GOT3 (cell line): Measurements from ENCODE around the gene HS6ST1.

Source experiments
- DNase-seq: peaks from one replicate; lab custom pipeline; 2025; ENCODE audit warnings: mixed read lengths; lab: John Stamatoyannopoulos, UW

HS6ST1 gene

DNA sequence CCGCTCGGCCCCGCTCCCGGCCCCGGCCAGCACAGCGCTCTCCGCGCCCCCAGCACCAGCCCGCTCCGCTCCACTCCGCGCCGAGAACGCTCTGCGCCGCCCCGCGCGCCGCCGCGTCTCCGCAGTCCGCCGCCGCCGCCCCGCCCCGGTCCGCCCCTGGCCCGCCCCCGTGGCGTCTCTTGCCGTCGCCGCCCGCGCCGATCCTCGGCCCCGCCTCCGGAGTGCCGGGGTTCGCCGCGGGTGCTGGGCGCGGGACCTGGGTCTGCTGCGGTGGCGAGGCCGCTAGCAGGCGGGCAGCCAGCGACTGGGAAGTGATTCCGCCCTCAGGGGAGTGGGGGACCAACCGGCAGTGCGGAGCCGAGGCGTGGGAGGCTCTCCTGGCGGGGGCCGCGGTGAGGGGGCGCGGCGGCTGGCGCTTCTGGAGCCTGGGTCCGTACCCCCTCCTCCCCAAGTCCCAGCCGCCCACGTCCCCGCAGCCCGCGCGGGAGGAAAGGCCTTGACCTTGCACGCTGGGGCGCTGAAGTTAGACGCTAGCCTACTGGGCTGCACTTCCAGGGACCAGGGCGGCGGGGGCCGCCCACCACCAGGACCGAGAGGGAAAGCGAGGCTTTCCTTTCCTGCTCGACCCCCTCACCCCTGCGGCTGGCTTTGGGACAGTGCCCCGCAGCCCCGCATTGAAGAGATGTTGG lies at the start of gene HS6ST1:
TSS of gene HS6ST1 (minus strand) at position 93 of the 689 bp plus-strand sequence. CDS start 305 bp downstream, outside the sequence.
- DNase-seq, result peak; percentile 36

GRCh38 chr2:128367601-128368359 lies 49.1 kb upstream of the HS6ST1 start:
- DNase-seq, result no peak

DNA sequence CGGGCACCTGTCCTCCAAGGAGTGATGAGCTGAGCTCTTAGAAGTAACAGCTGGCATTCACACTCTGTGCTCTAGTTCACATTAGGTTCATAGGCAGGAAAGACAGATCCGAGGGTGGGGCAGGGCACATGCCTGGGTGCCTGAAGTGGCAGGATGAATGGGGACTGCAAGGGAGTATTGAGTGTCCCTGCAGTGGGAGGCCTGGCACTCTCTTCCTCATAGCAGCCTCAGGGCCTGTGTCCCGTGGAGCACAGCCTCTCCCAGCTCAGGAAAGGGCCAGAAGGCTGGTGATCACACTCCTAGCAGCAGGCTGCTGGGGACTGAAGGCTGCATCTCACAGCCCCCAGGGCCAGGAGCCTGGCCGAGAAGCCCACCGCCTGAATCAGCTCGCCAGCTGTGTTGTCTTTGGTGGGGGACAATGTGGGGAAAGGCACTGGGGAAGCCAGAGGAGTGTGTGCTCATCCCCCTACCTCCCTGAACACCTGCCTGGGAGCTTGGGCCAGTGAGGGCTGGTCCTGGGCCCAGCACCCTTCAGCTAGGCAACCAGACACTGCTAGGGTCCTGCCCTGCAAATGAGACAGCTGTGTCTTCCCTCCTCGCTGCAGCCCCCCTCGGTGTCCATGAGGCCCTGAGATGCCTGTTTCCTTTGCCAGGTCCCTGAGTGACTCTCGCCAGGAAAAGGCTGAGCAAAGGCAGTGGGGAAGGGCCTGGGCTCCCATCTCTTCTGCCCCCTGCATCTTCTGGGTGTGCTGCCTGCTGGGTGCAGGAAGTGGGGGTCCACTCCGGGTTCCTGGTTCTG lies 48.2 kb upstream of the HS6ST1 start:
- no peak for DNase-seq

GRCh38 chr2:128365217-128365905 lies 46.7 kb upstream of the HS6ST1 start:
- DNase-seq, result no peak

GRCh38 chr2:128364441-128364911 lies 45.8 kb upstream of the HS6ST1 start:
- DNase-seq, result no peak

DNA sequence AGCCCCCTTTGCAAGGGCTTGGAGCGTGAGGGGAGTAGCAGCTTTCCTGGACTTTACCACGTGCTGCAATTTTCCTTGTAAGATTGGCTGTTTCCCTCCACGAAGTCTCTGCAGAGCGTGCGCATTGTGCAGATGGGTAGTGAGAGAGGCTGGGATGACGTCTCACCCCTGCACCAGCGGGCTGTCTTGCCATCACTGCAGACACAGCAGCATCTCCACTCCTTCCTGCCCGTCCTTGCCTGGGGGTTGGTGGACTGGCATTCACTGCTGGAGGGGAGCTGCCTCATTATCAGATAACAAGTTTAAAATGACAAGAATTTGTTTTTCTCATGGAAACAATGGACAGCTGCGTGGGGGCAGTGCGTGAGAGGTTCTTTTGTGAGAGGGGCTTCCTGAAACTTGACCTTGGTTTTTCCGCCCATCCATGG lies 45.3 kb upstream of the HS6ST1 start:
- no peak for DNase-seq

- no peak for DNase-seq
Observed at GRCh38 chr2:128362889-128363228, 44.2 kb upstream of the HS6ST1 start.

GRCh38 chr2:128362176-128362888 lies 43.7 kb upstream of the HS6ST1 start:
- no peak for DNase-seq

- DNase-seq, result no peak
Observed at GRCh38 chr2:128361376-128362131, 42.9 kb upstream of the HS6ST1 start.

DNA sequence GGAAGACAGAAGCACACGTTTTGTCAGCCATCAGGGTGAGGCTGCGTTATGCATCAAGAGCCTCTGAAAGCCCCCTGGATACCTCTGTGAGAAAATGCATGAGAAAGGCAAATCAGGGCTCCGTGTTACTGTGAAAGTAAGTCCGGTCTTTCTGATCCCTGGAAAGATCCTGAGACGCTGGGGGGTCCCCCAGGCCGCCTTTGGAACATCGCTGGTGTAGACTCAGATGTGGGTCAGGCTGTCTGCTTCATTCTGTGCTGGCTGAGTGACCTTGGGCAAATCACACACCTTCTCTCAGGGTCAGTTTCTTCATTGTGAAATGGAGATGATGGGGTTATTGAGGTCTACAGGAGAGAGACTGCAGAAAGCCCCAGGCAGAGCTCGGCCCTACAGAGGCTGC lies 42.0 kb upstream of the HS6ST1 start:
- DNase-seq, result no peak

DNA sequence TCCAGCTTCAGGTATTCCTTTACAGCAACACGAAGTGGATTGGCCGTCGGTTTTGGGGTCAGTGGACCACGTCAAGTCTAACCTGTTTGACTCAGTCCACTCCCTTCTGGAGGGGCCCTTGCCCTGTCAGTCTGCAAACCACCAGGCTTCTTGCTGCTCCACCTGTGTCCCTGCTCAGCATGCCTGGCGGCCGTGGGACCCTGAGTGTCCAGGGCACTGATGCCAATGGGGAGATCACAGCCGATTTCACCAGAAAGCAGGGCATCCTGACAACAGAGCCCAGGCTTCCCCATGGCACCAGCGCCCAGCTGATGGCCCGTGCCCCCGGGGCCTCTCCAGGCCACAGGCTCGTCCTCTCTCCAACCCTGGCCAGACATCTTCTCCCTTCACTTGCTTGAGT lies 41.2 kb upstream of the HS6ST1 start:
- DNase-seq, result no peak

DNA sequence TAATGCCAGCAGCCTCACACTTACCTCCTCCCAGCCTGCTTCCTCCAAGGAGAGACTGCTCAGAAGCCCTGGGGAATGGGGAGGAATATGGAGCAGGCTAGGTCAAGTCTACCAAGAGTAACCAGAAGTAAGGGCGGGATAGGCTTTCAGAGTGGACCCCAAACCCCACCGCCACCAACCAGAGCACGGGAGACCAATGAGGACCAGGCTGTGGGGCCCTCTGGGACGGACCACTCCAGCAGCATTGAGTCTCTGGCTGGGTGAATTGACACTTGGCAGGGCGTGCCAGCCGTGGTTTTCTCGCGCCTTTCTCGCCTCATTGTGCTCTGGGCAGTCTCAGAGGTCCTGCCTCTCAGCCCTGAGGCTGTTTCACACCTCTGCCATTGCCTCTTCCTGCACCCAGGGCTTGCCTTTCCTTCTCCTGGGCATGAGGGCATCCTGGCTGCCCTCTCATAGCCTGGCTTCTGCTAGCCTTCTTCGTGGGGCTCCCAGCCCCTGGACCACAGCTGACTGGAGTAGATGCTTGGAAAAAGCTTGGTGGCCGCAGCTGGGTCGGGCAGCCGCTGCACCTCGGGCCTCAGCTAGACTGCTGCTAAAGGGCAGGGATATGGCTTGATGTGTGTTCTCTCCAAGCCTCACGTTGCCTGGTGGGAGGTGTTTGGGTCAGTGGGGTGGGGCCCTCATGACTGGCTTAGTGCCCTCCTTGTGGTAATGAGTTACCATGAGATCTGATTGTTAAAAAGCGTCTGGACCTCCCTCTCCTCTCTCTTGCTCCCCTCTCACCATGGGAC lies 40.5 kb upstream of the HS6ST1 start:
- no peak for DNase-seq

DNA sequence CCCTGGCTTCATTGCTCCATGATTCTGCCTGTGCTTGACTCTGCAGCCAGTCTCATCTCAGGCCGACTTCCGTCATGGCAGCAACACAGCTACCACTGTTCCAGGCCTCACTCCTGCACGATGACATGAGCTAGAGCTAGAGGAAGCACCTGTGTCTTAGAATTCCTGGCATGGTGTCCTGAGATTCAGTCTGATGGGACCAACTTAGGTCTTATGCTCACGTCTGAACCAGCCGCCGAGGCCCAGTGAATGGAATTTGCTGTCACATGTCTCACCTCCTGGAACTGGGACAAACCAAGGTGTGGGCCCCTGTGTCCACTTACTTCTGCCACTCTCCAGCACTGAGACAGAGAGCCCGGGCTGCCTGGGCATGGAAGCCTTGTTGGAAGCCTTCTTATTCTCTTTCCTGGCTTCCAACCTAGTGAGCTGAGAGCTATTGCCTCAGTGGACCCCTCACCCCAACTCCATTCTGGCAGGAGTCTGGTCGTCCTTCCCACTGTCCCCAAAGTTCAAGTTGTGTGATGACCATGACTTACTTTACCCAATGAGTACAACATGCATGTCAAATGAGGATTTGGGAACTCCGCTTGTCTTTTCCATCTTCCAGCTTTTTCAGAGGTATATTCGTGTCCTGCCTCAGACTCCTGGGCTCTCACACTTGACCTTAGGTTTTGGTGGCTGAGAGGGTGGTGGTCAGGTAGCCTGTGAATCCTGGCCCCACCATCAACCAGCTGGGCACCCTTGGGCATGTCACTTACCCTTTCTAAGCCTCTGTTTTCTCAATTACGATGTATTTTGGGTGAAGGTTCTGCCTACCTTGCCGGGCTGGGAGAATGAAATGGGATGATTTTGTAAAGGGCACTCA lies 39.1 kb upstream of the HS6ST1 start:
- DNase-seq, result no peak

DNA sequence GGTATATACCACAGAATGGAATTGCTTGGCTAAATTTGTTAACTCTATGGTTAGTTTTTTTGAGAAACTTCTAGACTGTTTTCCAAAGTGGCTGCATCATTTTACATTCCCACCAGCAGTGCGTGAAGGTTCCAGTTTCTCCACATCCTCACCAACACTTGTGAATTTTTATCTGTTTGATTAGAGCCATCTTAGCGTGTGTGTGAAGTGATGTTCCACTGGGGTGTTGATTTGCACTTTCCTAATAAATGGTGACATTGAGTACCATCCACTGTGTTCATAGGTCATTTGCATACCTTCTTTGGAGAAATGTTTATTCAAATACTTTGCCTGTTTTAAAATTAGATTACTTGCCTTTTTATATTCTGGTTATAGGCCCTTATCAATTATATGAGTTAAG lies 37.5 kb upstream of the HS6ST1 start:
- no peak for DNase-seq

DNA sequence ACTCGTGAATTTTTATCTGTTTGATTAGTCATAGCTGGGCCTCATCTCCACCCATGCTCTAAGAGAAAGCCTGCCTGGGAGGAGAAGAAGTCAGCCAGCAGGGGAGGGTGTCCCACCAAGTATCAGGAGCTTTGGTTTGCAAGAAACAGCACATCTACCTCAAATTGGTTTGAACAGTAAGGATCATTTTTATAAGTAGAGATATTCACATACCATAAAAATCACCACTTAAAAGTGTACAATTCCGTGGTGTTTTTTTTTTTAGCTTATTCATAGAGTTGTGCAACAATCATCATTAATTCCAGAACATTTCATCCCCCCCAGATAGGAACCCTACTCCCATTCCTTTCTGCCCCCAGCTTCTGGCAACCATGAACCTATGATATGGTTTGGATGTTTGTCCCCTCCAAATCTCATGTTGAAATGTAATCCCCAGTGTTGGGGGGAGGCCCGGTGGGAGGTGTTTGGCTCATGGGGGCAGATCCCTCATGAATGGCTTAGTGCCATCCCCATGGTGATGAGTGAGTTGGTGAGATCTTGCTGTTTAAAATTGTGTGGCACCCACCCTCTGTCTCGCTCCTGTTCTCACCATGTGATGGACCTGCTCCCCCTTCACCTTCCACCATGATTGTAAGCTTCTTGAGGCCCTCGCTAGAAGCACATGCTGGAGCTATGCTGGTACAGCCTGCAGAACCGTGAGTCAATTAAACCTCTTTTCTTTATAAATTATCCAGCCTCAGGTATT lies 36.2 kb upstream of the HS6ST1 start:
- no peak for DNase-seq

- no peak for DNase-seq
Observed at GRCh38 chr2:128354161-128354560, 35.5 kb upstream of the HS6ST1 start.

DNA sequence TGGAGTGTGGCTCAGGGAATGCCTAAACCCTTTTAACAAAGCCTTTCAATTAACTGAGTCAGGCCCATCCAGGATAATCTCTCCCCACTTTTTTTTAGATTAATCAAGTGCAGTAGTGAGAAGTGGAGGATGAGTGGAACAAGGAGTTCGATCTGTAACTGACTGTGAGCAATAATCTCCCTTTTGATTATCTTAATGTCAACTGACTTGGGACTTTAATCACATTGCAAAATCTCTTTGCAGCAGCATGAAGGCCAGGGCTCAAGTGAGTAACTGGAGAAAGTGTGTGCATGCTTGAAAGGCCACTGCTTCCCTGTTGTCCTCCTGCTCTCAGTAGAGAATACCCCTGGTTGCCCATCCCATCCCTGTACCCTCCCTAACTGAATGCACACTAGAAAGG lies 32.1 kb upstream of the HS6ST1 start:
- no peak for DNase-seq

GRCh38 chr2:128348701-128349100 lies 30.0 kb upstream of the HS6ST1 start:
- no peak for DNase-seq
